Skin of body (tissue), 2 donors: ENCODE data around the gene OR52W1. TPM values are rescaled to one million over a fixed set of nuclear protein-coding genes. Genes with fewer than 3 reads are reported as not detected.
"Not testable (repeated sequence)": the region's sequence is repeated elsewhere in the genome, so short reads cannot be mapped to it uniquely, and the experiment has no call there.

Experiments
- DNase-seq: peaks from one replicate; lab custom pipeline; 2025; lab: John Stamatoyannopoulos, UW
- total RNA-seq: library from RNA; depleted of rRNA; stranded (reverse); fragments of >200 nt; gene quantifications from one replicate; pipeline ENCODE4 v1.2.3, GENCODE V29; 2014

Gene OR52W1
- total RNA-seq, 1 donor from 2014 or later = not detected

DNA sequence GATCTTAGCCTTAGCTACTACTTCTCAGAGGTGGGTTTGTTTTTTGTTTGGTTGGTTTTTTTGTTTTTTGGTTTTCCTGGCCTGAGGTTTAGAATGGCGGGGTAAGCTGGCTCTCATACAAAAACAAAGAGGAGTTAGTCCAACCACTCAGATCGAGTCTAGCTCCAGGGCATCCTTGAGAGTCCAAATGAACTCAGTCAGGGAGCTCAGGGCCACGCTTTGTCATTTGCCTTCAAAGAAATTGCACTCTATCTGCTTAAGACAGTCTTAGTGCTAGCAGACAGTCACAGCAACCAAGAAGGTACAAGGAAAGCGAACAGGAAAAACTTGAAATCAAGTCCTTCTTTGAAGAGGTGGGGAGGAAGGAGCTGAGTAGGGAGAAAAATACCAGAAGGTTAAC, 17.5 kb downstream of the OR52W1 start:
- no peak for DNase-seq

GRCh38 chr11:6217722-6218121, 18.7 kb downstream of the OR52W1 start:
- DNase-seq = no peak

DNA sequence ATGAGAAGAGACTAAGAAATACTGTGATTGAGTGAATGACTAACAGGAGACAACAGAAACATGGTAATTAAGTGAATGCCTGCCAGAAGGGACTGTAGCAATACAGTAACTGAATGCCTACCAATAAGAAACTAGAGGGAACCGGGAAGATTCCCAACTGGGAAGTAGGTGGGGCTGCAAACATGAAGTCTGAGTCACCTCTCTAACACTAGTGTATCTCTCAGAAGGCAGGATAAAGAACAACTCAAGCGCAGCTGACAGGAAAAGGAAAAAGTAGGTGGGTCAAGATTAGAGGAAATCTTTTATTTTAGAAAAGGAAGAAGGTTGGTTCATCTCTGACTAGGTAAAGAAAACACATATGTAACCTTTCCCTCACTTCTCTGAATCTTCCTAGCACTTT, 20.3 kb downstream of the OR52W1 start:
- no peak for DNase-seq

- DNase-seq = no peak
These were observed 24.8 kb downstream of the OR52W1 start for GRCh38 chr11:6223854-6224253.

DNA sequence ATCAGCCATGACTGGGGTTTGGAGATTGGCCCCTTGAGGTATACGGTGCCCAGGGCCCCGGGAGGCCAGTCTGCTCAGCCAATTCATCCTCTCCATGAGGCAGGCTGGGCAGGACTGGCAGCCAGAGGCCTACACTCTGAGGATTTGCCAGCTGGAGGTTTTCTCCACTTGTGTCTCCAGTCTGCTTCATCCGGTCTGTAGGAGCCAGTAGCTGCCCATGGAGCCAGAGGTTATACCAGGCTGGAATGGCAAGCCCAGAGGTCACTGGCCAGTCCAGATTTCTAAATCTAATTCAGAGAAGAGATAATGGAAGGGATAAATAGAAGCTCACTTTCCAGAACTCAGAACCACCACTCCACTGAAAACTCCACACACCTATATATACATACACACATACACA, 25.4 kb downstream of the OR52W1 start:
- no peak for DNase-seq

DNA sequence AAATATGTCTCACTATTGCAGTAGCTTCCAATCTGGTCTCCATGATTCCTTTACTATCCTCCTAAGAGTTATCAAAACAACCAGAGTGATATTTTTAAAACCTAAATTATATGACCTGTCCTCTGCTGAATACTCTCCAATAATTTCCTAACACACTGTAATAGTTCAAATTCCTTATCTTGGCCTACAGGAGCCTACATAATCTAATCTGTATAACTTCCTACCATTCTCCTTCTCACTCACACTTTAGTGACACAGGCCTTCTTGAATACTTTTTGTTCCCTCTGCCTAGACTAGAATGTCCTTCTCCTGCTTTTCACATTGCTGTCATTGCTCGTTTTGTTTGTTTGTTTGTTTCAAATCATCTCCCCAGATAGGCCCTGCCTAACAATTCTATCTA, 26.0 kb downstream of the OR52W1 start:
- no peak for DNase-seq

DNA sequence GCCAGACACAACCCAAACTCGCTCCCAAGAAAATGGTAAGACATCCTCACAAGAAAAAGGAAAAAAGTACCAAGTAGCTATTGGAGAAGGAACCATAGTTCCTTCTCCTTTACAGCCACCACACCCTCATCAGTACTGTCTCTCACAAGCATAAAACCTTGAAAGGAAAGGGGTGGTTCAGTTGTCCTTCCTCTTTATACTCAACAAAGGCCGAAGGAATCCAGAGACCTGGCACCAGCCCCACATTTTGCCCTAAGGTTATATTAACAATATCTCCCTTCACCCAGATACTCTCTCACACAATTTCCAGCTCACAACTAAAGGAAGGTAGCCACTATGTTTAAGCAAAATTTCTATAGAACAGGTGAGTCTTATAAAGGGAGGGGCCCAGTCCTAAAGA, 26.9 kb downstream of the OR52W1 start:
- DNase-seq = no peak

- no peak for DNase-seq
These were observed 29.5 kb downstream of the OR52W1 start for GRCh38 chr11:6228520-6228919.

DNA sequence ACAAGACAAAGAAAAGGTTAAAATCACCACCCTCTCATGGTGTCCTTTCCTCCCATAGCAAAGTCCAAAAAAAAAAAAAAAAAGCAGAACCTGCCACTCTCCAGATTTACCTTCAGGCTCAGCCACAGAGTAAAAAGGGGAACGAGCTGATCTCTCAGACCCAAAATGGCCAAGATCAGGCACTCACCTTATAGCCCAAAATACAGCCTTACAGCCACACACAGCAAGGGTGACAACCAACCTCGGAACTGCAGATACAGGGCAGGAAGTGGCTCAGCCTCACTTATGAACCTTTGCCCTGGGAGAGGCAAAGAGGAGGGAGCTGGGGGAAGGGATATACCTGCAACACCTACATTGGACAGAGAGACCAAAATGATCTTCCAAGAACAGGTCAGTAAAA, 30.9 kb downstream of the OR52W1 start:
- no peak for DNase-seq

- DNase-seq = no peak
These were observed 33.9 kb downstream of the OR52W1 start for GRCh38 chr11:6232899-6233298.

DNA sequence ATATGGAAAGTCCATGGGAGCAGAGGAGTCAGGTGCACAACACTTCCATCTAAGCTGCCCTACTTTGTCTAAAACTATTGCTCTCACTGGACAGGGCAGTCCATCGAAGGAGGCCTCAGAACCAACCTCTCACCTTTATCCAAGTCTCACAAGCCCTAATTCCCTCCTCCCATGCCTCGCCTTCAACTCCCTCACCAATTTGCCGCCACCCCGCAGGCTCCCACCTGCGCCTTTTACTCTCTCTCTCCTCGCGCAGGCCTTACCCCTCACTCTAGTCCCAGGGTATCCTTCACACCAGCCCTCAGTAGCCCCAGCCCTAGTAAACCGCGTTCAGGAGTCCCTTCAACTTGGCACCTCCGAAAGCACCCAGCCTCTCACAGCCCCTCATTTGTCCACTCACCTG, 35.0 kb downstream of the OR52W1 start:
- DNase-seq = no peak

DNA sequence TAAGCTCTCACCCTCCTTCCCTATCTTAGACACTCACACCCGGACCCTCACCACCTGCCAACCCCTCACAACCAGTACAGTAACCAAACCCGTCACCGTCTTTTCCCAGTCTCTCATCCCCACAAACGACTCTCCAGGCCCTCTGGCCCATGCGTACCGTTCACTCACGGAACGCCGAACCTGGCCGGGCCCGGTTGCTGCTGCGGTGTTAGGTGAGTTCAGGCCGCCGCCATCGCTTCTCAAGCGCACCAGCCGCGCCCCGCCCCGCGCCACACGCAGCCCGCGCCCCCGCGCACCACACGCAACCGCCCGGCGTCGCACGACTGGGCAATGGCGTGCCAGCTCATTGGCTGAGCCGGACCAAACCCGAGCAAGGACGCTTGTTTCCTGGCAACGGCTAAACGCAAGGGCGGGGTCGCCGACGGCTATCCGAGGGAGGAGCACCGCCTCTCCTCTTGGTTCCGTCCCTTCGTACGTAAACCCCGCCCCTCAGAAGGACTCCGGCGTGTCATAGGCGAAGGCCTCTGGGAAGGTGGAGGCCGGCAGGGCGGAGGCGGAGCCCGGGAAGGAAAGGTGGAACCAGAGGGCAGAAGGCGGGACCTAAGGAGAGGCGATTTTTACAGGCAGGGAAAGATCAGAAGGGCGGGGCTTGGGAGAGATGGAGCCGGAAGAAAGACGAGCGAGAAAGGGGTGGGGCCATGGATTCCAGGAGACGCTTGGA, 35.5 kb downstream of the OR52W1 start, which contains the start of gene FHIP1B:
TSS of gene FHIP1B (minus strand) at position 250 of the 721 bp plus-strand sequence. CDS start 10,120 bp downstream, outside the sequence.
- DNase-seq = peak; percentile 99

DNA sequence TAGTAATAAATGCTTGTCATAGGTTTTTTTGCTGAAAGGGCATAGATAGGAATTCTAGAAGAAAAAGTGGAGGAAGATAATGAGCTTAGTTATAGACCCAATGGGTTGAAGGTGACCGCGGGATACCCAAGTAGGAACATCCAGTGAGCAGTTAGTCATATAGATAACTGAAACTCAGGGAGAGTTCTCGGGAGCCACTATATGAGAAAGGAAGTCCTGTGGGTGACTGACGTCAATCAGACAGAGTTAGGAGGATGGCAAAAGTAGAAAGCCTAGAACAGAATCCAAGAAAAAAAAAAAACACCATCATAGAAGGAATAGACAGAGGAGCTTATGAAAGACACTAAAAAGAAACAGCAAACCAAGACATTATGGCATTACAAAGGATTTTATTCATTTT, 38.2 kb downstream of the OR52W1 start:
- DNase-seq = no peak

GRCh38 chr11:6237761-6238302, 38.8 kb downstream of the OR52W1 start:
- no peak for DNase-seq

- DNase-seq = no peak
These were observed 39.9 kb downstream of the OR52W1 start, which contains the start of gene CNGA4 for GRCh38 chr11:6238902-6239301. TSS of gene CNGA4 (plus strand) at chr11:6239089. CDS start at chr11:6239207, 118 bp downstream.

GRCh38 chr11:6240139-6240538, 41.1 kb downstream of the OR52W1 start:
- no peak for DNase-seq

DNA sequence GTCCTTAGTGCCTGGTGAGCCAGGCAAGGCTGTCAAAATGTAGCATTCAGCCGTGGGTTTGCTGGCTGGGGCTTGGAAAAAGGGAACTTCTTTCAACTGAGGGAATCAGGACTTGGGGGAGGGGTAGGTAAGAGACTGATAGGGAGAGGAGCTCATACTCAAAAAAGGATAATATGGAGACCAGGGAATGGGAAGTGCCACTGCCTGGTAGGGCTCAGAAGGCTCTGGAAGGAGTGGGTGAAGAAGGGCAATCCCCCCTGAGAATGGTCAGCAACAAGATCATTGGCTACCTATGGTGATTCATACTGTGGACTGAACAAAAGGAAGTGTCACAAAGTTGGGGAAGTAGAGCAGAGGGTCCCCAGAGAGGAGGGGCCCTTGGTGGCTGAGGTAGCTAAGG, 41.8 kb downstream of the OR52W1 start:
- DNase-seq = no peak

- no peak for DNase-seq
These were observed 42.3 kb downstream of the OR52W1 start for GRCh38 chr11:6241316-6241715.

GRCh38 chr11:6245536-6245935, 46.5 kb downstream of the OR52W1 start:
- no peak for DNase-seq

DNA sequence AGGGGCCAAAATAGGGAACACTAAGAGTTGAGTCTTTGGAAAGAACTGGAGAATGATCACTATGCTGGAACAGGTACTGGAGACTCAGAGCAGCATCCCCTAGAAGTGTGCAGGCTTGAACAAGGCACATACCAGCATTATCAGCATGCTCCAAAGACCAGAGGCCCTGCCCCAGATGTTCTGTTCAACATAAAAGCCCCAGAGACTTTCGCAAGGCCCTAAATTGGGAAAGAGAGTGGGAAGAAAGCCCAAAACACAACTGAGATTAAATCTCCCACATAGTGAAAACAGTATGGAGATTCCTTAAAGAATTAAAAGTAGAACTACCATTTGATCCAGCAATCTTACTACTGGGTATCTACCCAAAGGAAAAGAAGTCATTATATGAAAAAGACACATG, 49.2 kb downstream of the OR52W1 start:
- no peak for DNase-seq

GRCh38 chr11:6248897-6249296, 49.9 kb downstream of the OR52W1 start:
- DNase-seq = not testable (repeated sequence)
